Measurements from ENCODE around the gene TBC1D1.

GRCh38 chr4:37989398-37990260 is 98.7 kb downstream of the TBC1D1 start:
- peak in 1 of 11 experiments; percentile 10 for TF ChIP-seq CTCF (IDR thresholded peaks at IDR 0.05 in 8 of 11, conservative IDR thresholded peaks at IDR 0.05 in 3 of 11)
- TF ChIP-seq POLR2AphosphoS5 (IDR thresholded peaks at IDR 0.05) = no peak
- no peak for TF ChIP-seq POLR2A (IDR thresholded peaks at IDR 0.05)

Measured in spleen (tissue), 7 donors.